KOPT-K1 (cell line): Measurements from ENCODE around the gene B3GNT3.

Experiments used
- H3K27ac ChIP-seq: fragments of 200-600 bp; sonication (generic); 2 replicates; pipeline ENCODE4 v1.5.1; 2016; ENCODE audit warnings: antibody characterized with exemption, mild to moderate bottlenecking, low read depth, low read length; ENCODE audit not compliant: poor library complexity, severe bottlenecking
- H3K36me3 ChIP-seq: fragments of 200-600 bp; sonication (generic); 2 replicates; pipeline ENCODE4 v1.5.1; 2017; ENCODE audit warnings: antibody characterized with exemption, mild to moderate bottlenecking, low read length, moderate library complexity; ENCODE audit not compliant: insufficient read depth
- H3K9me3 ChIP-seq: fragments of 200-600 bp; sonication (generic); 2 replicates; pipeline ENCODE4 v1.5.1; 2017; ENCODE audit warnings: antibody characterized with exemption, low read length, mild to moderate bottlenecking; ENCODE audit not compliant: insufficient read depth, poor library complexity, severe bottlenecking

B3GNT3 gene

GRCh38 chr19:17802137-17802858, 7.4 kb downstream of the B3GNT3 start:
- H3K36me3 ChIP-seq: no peaks in the 10 kb centered on the region
- H3K27ac ChIP-seq: no peak overlapping the region
- H3K9me3 ChIP-seq: no peaks in the 10 kb centered on the region

GRCh38 chr19:17803264-17803896, 8.4 kb downstream of the B3GNT3 start:
- Histone ChIP-seq H3K9me3 (no peaks in the 10 kb centered on the region), H3K27ac (no peak overlapping the region), H3K36me3 (no peaks in the 10 kb centered on the region)

GRCh38 chr19:17805427-17805826, 10.5 kb downstream of the B3GNT3 start:
- Histone ChIP-seq H3K9me3 (no peaks in the 10 kb centered on the region), H3K27ac (no peak overlapping the region), H3K36me3 (no peaks in the 10 kb centered on the region)

DNA sequence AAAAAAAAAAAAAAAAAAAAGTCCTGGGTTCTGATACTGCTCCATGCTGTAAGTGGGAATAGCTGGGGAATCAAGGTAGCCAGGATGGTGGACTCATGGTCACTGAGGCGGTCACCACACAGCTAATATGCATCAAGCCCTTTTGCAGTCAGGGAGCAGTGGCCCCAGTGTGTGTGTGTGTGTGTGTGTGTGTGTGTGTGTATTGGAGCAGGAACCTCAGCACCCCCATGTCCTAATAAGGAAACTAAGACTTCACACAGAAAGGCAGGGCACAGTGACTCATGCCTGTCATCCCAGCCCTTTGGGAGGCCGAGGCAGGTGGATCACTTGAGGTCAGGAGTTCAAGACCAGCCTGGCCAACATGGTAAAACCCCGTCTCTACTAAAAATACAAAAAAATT, 12.0 kb downstream of the B3GNT3 start:
- Histone ChIP-seq H3K36me3 (no peaks in the 10 kb centered on the region), H3K27ac (no peak overlapping the region), H3K9me3 (no peaks in the 10 kb centered on the region)

GRCh38 chr19:17807731-17808316, 12.9 kb downstream of the B3GNT3 start:
- no peaks in the 10 kb centered on the region for H3K36me3 ChIP-seq
- H3K9me3 ChIP-seq: no peaks in the 10 kb centered on the region
- no peak overlapping the region for H3K27ac ChIP-seq

DNA sequence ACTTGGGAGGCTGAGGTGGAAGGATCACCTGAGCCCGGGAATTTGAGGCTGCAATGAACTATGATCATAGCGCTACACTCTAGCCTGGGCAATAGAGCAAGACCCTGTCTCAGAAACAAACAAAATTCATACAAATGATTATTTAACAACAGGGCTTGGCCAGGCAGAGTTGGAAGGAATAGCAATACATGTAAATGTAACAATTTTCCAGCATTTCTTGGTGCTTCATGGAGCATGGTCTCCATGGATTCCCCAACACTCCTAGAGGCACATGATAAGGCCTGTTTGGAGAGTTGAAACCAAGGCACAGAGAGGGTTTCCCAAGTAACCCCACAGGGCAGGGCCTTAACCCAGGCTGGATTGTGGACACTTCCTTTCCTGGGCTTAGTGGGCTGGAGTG, 16.2 kb downstream of the B3GNT3 start:
- Histone ChIP-seq H3K27ac (no peak overlapping the region), H3K9me3 (no peaks in the 10 kb centered on the region), H3K36me3 (no peaks in the 10 kb centered on the region)

DNA sequence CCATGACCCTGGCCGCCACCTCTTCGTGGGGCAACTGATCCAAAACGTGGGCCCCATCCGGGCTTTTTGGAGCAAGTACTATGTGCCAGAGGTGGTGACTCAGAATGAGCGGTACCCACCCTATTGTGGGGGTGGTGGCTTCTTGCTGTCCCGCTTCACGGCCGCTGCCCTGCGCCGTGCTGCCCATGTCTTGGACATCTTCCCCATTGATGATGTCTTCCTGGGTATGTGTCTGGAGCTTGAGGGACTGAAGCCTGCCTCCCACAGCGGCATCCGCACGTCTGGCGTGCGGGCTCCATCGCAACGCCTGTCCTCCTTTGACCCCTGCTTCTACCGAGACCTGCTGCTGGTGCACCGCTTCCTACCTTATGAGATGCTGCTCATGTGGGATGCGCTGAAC, 16.7 kb downstream of the B3GNT3 start:
- H3K9me3 ChIP-seq: no peaks in the 10 kb centered on the region
- H3K36me3 ChIP-seq: no peaks in the 10 kb centered on the region

DNA sequence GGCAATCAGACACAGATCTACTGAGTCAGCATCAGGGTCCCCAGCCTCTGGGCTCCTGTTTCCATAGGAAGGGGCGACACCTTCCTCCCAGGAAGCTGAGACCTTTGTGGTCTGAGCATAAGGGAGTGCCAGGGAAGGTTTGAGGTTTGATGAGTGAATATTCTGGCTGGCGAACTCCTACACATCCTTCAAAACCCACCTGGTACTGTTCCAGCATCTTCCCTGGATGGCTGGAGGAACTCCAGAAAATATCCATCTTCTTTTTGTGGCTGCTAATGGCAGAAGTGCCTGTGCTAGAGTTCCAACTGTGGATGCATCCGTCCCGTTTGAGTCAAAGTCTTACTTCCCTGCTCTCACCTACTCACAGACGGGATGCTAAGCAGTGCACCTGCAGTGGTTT, 17.2 kb downstream of the B3GNT3 start:
- Histone ChIP-seq H3K36me3 (no peaks in the 10 kb centered on the region), H3K9me3 (no peaks in the 10 kb centered on the region), H3K27ac (no peak overlapping the region)

More for the DNA sequence above, 16.7 kb downstream of the B3GNT3 start:
- H3K27ac ChIP-seq: no peak overlapping the region

DNA sequence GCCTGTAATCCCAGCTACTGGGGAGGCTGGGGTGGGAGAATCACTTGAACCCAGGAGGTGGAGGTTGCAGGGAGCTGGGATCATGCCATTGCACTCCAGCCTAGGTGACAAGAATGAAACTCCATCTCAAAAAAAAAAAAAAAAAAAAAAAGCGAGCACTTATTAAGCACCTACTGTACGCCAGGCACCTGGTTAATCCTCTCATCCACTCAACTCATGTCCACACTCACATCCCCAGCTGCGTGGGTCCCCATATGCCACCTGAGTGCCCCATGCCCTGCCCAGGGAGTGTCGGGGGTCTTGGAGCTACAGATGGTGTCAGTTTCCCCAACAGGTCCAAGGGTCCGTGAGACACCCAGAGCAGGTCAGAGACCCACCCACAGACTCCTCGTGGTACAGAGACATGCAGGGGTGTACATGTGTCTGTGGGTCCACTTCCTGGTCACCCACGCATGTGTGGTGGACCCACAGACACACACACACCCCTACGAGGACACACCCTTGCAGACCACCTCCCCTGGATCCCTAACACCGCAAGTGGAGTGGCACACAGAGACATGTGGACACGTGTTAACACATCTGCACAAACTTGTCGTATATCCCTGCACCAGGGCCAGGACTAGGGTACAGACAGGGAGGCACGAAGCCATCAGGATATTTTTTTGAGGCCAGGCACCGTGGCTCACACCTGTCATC, 22.9 kb downstream of the B3GNT3 start:
- H3K36me3 ChIP-seq: no peaks in the 10 kb centered on the region
- no peaks in the 10 kb centered on the region for H3K9me3 ChIP-seq
- no peak overlapping the region for H3K27ac ChIP-seq

GRCh38 chr19:17821190-17821589, 26.3 kb downstream of the B3GNT3 start, which contains the start of gene INSL3:
Gene INSL3, minus strand, starts transcription at chr19:17821519. Its CDS starts 13 bp downstream, at chr19:17821506.
- Histone ChIP-seq H3K27ac (no peak within 1 kb of the TSS), H3K36me3 (no peaks in the 10 kb centered on the region), H3K9me3 (no peaks in the 10 kb centered on the region)

GRCh38 chr19:17824339-17824738, 29.4 kb downstream of the B3GNT3 start:
- Histone ChIP-seq H3K9me3 (no peaks in the 10 kb centered on the region), H3K27ac (no peak overlapping the region), H3K36me3 (peaks cover 4% of the 10 kb centered on the region; the same call in 1 of the 2 replicates)

DNA sequence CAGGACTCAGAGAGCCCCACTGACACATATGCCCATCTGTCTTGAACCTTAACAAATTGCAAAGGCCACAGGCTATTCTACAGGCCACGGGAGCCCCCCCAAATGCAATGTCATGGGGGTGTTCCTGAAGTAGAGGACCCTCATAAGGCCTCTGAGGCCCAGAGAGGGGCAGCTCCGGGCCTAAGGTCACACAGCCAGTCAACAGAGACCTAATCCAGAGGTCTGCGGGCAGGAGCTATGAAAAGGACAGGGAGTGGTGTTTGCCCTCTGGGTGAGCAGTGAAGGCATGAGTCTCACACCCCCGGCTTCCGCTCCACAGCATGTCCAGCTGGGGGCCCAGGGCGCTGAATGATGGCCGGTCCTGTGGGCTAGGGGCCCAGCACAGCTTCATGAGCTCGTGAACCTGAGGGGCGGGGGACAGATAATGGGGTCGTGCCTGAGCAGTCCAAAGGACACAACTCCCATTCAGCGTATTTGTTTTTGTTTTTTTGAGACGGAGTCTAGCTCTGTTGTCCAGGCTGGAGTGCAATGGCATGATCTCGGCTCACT, 31.6 kb downstream of the B3GNT3 start:
- Histone ChIP-seq H3K27ac (no peak overlapping the region), H3K36me3 (peaks cover 11% of the 10 kb centered on the region; the same call in 1 of the 2 replicates), H3K9me3 (no peaks in the 10 kb centered on the region)

- Histone ChIP-seq H3K27ac (no peak overlapping the region), H3K36me3 (peaks cover 27% of the 10 kb centered on the region; the same call in 1 of the 2 replicates), H3K9me3 (no peaks in the 10 kb centered on the region)
These were observed 35.1 kb downstream of the B3GNT3 start for GRCh38 chr19:17829855-17830566.

DNA sequence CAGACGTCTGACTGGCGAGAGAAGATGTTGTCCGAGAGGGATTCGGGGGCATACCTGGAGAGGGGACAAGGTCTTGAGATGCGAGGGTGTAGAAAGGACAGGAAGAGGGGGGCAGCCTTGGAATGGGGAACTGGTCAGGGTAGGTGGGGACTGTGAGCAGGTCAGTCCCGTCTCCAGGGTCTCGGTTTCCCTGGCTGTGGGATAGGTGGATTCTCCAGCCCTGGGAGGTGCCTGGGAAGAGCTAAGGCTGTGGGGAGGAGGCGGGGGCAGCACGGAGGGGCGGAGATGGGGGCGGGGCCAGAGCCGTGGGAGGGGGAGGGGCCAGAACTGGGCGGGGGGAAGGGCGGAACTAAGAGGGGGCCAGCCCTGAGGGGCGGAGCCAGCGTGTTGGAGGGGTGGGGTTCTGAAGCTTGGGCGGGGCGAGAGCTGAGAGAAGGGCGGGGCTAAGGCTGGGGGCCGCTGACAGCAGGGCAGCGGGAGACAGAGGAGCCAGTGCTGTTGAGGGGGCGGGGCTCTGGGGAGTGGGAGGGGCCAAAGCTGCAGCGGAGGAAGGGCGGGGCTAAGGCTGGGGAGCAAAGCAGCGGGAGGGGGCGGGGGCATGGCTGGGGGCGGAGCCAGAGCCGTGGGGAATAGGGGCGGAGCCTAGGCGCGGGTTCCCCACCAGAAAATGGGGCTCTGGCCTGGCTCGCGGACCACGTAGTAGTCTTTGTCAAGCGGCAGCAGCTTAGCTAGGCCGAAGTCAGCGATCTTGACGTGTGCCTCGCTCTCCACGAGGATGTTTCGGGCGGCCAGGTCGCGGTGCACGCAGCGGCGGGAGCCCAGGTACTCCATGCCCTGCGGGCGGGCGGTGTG, 35.9 kb downstream of the B3GNT3 start:
- no peaks in the 10 kb centered on the region for H3K9me3 ChIP-seq
- peaks cover 27% of the 10 kb centered on the region; the same call in 1 of the 2 replicates for H3K36me3 ChIP-seq
- H3K27ac ChIP-seq: no peak overlapping the region
